HG02852 (cell line): ENCODE results near the gene CELF1.

Source experiments
- ATAC-seq: cut with Tn5 transposase; IDR thresholded peaks from one replicate; pipeline ENCODE4 v1.9.1; 2021; ENCODE audit warnings: mild to moderate bottlenecking, moderate library complexity; ENCODE audit not compliant: unreplicated experiment

CELF1 gene

GRCh38 chr11:47511917-47512316, 41.0 kb downstream of the CELF1 start:
- ATAC-seq, result no peak

GRCh38 chr11:47510209-47510608, 42.7 kb downstream of the CELF1 start:
- ATAC-seq, result no peak

GRCh38 chr11:47509077-47509536, 43.8 kb downstream of the CELF1 start:
- peak; percentile 48 for ATAC-seq

- no peak for ATAC-seq
These were observed 44.5 kb downstream of the CELF1 start for GRCh38 chr11:47508240-47508957.

- ATAC-seq, result no peak
These were observed 45.2 kb downstream of the CELF1 start for GRCh38 chr11:47507563-47508239.

GRCh38 chr11:47506795-47507562, 46.0 kb downstream of the CELF1 start:
- peak; percentile 48 for ATAC-seq

- no peak for ATAC-seq
These were observed 46.6 kb downstream of the CELF1 start for GRCh38 chr11:47506373-47506772.

- ATAC-seq, result no peak
These were observed 48.0 kb downstream of the CELF1 start for GRCh38 chr11:47504910-47505309.

GRCh38 chr11:47503227-47503626, 49.7 kb downstream of the CELF1 start:
- no peak for ATAC-seq

GRCh38 chr11:47502767-47503166, 50.2 kb downstream of the CELF1 start:
- no peak for ATAC-seq

GRCh38 chr11:47501101-47501500, 51.8 kb downstream of the CELF1 start:
- no peak for ATAC-seq

GRCh38 chr11:47500121-47500520, 52.8 kb downstream of the CELF1 start:
- no peak for ATAC-seq

- no peak for ATAC-seq
These were observed 53.3 kb downstream of the CELF1 start for GRCh38 chr11:47499614-47500013.

- no peak for ATAC-seq
These were observed 53.8 kb downstream of the CELF1 start for GRCh38 chr11:47499161-47499560.

- ATAC-seq, result no peak
These were observed 54.3 kb downstream of the CELF1 start for GRCh38 chr11:47498584-47499152.

GRCh38 chr11:47498149-47498548, 54.8 kb downstream of the CELF1 start:
- ATAC-seq, result no peak

- ATAC-seq, result no peak
These were observed 56.1 kb downstream of the CELF1 start for GRCh38 chr11:47496808-47497207.

GRCh38 chr11:47495856-47496217, 57.1 kb downstream of the CELF1 start:
- ATAC-seq, result no peak

- ATAC-seq, result no peak
These were observed 57.7 kb downstream of the CELF1 start for GRCh38 chr11:47495011-47495855.

GRCh38 chr11:47489395-47489755, 63.6 kb downstream of the CELF1 start:
- no peak for ATAC-seq
